HG02610 (cell line): ENCODE results near the gene CTIF.
"Not testable (repeated sequence)": the region's sequence is repeated elsewhere in the genome, so short reads cannot be mapped to it uniquely, and the experiment has no call there.

Experiments
- ATAC-seq: cut with Tn5 transposase; IDR thresholded peaks from one replicate; pipeline ENCODE4 v1.9.1; 2021; ENCODE audit warnings: mild to moderate bottlenecking, moderate library complexity; ENCODE audit not compliant: unreplicated experiment

The CTIF gene

GRCh38 chr18:48699761-48700160, 160.9 kb downstream of the CTIF start:
- ATAC-seq, result no peak

DNA sequence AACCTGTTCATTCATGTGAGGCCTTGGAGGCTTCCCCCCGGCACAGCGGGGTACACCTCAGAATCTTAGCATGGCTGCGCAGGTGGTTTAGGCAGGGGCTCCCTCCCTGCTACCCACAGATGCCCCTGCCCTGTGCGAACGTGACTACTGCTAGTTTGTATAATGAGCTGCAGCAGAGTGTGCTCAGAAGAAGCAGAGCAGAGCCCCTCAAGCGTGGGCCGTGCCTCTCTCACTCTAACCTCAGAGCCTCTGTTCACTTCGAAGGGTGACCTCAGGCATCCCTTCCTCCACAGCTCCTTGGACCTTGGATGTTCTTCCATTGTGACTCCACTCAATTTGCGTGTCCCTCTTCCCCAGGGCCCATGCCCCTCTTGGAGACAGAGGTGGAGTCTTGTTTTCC, 161.6 kb downstream of the CTIF start:
- no peak for ATAC-seq

GRCh38 chr18:48702346-48703027, 163.7 kb downstream of the CTIF start:
- no peak for ATAC-seq

- ATAC-seq, result no peak
Measured at GRCh38 chr18:48703028-48703386, 164.2 kb downstream of the CTIF start.

DNA sequence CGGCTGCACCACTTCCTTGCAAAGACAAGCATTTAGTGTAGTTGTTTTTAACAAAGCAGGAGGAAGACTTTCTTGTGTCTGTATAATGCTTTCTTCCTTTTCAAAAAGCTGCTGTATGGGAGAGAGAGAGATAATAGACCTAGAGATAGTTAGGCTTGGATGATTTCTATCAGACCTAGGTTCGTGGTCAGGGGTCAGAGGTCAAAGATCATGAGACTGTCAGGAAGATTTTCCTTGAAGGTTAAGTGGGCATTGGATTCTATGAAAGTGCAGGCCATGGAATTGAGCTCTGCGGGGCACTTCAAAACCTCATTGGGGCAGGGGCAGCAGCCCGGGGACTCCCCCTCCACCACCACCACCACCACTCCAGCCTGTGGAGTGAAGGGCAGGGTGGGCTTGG, 164.6 kb downstream of the CTIF start:
- ATAC-seq, result no peak

DNA sequence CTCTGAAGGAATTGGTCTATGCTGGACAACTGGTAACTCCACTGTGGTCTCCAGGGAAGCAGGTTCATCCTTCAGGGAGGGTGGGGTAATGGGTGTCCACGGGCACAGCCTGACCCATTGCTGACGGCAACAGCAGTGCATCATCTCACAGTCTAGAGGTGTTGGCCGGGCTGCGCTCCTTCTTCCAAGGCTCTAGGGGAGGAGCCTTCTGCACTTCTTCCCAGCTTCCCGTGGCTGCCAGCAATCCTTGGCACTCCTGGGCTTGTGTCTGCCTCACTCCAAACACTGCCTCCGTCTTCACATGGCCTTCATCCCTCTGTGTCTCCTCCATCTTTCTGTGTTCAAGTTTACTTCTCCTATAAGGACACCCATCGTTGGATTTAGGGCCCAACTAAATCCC, 166.2 kb downstream of the CTIF start:
- ATAC-seq, result no peak

- no peak for ATAC-seq
Measured at GRCh38 chr18:48705531-48705930, 166.7 kb downstream of the CTIF start.

- ATAC-seq, result no peak
Measured at GRCh38 chr18:48706731-48707130, 167.9 kb downstream of the CTIF start.

DNA sequence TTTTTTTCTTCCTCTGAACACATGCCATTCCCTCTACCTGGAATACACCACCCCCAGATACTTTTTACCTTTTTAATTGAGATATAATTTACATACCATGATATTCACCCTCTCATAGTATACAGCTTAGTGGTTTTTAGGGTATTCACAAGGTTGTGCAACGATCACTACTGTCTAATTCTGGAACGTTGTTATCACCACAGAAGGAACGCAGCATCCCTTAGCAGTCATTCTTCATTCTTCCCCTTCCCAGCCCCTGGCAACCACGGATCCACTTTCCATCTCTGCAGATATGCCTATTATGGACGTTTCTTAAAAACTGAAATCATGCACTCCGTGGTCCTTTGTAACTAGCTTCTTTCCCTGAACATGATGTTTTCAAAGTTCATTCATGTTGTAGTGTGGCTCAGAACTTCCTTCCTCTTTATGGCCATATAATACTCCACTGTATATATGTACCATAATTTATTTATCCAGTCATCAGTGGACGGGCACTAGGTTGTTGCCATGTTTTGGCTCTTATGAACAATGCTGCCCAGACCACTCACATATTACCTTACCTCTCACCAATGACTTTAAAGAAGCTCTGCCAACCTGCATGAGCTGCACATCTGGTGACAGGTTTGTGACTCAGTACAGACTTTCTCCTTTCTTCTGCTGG, 168.9 kb downstream of the CTIF start:
- no peak for ATAC-seq

GRCh38 chr18:48708807-48709206, 170.0 kb downstream of the CTIF start:
- no peak for ATAC-seq

DNA sequence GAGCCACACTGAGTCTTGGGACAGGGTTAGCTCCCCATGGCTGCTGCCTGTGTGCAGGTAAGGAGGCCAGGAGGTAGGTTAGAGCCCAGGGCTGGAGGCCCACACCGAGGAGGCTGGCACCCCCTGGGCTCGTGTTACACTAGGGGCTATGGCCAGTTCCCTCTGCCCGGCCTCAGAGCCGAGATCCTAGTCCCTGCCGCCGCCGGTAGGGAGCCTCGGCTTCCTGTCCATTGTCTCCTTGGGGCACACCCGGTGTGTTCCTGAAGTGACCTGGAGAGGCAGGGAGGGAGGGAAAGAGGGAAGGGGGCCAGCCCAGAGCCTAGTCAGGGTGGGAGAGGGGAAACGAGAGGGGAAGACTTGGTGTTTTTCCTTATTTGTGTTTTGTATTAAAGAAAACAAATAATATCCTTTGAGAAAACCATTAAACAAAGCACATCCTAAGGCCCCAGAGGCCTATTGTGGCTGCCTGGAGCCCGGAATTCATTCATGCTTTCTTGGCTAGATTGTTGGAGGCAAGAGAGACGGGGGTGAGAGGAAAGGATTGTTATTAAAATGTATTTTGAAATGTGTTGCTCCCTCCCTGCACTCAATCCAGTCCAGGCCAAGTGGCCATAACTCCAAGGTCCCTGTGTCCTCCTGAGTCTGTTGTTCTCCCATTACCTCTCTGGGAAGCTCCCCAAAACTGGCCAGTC, 170.7 kb downstream of the CTIF start:
- ATAC-seq, result no peak

DNA sequence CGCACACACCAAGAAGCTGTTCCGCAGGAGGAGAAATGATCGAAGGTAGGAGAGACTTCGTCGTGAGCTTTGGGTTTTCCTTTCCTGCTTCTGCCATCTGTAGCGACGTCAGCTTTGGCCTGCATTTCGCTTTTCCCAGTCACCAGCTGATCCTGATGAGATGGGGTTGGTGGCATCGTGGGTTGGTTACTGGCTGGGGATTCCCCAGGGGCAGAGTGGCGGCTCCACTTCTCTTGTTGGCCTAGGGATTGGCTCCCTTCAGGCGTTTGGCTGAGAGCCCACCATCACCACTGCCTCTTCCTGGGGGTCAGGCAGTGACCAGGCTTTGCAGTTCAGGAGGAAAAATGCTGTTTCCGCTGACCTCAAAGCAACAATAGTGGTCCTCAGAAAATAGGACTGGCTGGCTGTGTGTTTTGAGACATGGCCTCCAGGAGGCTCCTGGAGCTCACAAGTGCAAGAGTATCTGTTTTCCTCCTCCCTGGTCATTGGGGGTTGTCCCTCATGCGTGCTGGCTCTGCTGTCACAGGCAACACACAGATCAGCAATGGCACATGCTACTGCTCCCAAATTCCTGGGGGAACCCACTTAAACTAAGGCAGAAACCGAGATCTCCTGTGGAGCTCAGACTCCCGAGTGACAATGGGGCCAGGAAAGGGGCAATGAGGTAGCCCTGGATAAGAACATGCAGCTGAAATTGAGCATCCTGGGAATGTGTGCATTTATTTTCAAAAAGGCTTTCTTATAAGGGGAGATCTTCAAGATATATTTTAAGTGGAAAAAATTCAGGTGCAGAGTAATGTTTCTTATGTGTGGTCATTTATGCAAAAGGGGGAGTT, 173.0 kb downstream of the CTIF start:
- ATAC-seq, result no peak

- no peak for ATAC-seq
Measured at GRCh38 chr18:48713309-48713708, 174.5 kb downstream of the CTIF start.

DNA sequence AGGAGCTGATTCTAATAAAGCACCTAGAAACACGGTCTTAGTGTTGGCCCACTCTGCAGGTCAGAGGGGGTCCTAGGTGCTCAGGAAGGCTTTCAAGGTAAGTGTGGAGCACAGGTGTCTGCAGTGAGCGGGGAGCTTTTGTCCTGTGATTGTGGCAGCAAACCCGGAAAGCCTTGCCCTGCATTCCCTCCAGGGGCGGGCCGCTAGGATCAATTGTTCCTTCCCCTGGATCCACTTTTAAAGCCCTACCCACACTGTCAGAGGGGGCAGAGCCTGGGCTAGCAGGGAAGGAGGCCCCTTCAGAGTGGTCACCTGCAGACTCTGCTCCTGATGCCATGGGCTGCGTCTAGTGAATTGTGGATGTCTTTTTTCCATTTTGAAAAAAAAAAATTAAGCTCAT, 176.0 kb downstream of the CTIF start:
- ATAC-seq, result no peak

GRCh38 chr18:48715711-48716361, 177.0 kb downstream of the CTIF start:
- peak; percentile 70 for ATAC-seq

GRCh38 chr18:48717227-48717626, 178.4 kb downstream of the CTIF start:
- ATAC-seq, result not testable (repeated sequence)

DNA sequence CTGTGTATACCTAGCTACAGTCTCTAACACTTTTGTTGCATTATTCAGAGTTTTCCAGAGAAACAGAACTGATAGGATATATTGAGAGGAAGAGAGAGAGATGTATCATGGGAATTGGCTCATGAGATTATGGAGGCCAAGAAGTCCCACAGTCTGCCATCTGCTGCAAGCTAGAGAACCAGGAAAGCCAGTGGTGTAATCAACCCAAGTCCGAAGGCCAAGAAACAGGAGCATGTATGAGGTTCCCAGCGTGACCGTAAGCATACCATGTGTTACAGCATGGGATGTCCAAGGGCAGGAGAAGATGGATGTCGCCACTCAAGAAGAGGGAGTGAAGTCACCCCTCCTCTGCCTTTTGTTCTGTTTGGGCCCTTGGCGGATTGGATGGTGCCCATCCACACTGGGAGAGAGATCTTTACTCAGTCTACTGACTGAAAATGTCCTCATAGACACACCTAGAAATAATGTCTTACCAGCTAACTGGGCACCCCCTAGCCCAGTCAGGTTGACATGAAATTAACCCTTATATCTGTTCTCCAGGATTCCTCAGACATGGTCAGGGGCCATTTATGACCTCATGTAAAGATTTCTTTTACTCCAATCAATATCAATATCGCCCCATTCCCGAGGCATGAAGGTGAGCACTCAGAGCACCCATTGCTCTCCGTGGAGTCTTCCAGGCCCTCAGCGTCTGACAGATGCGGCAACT, 179.6 kb downstream of the CTIF start:
- ATAC-seq, result no peak

DNA sequence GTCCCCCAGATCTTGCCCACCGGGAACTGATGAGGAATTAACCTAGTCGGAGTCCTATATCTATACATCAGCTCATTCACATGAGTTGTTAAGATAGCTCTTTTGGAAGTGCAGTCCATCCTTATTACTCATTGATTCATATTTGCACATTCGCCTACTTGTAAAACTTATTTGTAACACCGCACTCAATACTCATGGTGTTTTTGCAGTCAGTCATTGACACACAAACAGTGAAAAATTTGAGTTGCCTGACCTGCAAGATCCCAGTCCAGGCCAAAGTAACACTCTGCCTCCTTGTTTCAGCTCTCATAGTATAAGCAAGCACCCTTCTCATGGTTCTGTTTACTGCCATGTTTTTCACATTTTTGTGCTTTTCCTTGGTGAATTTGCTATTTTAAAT, 180.6 kb downstream of the CTIF start:
- no peak for ATAC-seq

DNA sequence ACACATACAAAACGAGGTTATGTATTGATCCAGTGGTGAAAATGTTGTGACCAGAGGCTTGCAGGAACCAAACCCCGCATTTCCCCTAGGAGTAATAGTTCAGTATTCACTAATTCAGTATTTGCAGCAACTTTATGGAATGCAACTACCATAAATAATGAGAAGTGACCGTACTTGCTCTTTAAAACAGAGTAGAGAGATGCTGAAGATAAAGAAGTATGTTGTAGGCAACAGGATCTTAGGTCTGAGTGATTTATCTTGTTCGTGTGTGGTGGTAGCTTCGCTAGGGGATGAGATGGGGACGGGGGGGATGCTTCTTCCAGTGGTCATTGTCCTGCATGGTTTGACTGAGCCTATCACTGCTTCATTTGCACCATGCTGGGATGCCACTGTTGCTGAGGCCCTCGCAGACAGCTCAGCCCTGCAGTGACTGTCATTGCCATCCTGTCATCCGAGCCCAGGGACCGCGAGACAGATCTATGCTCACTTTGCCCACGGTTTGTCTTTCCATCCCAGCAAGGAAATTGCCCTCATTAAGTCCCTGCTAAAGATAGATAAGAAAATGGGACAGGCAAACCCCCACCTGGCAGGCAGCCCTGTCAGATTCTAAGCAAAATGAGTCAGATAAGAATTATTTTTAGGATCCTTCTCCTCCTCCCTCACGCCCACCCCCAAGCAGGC, 181.3 kb downstream of the CTIF start:
- ATAC-seq, result no peak

DNA sequence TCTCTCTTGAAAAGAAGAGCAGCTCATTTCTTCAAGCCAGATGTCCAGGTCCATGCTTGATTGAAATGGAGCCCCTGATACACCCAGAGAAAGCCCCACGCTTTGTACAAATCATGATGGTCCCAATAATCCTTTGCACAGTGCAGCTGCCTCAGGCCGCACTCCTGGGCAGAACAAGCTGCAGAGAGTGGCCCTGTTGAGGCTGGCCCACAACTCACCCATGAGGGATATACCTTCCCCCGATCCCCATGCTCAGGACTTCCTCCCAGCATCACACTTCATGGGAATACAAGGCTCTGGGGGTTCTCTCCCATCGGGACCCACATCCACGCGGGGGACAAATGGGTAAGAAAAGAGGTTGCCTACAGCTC, 181.8 kb downstream of the CTIF start:
- ATAC-seq, result no peak
